ENCODE measurements around the gene MTFP1.

DNA sequence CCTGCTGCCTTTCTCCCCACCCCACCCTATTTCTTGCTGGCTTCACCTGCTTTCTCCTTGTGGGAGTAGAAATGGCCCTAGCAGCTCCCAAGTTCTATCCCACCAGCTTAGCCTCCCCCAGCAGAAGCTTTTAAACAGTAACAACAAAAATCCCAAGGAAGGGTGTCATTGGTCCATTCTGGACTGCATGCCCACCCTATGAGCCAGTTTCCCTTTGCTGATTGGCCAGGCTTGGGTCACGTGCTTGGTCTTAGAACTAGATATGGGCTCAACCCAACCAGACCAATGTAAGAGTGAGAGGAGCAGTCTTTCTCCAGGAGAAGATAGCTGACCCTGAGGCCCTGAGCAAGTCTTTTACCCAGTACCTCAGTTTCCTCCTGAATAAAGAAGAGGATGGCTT, 2.3 kb downstream of the MTFP1 start:
- no peak for TF ChIP-seq CTCF (IDR thresholded peaks at IDR 0.05)
- no peak for TF ChIP-seq EZH2 (IDR thresholded peaks at IDR 0.05; ENCODE audit: borderline replicate concordance, insufficient read depth, low read depth, low read length, poor library complexity, severe bottlenecking)

Data from B cell (primary cell).